GM19324 (cell line): Measurements from ENCODE around the gene DLGAP4.
"Not testable (repeated sequence)": the region's sequence is repeated elsewhere in the genome, so short reads cannot be mapped to it uniquely, and the experiment has no call there.

Experiments
- ATAC-seq: cut with Tn5 transposase; IDR thresholded peaks from one replicate; pipeline ENCODE4 v1.9.1; 2021; ENCODE audit warnings: mild to moderate bottlenecking, moderate library complexity; ENCODE audit not compliant: unreplicated experiment, low FRiP score

The DLGAP4 gene

GRCh38 chr20:36370991-36371790 is 65.1 kb downstream of the DLGAP4 start:
- no peak for ATAC-seq

GRCh38 chr20:36372666-36373065 is 66.5 kb downstream of the DLGAP4 start:
- no peak for ATAC-seq

- no peak for ATAC-seq
Observed at GRCh38 chr20:36373089-36373488, 67.0 kb downstream of the DLGAP4 start.

GRCh38 chr20:36374995-36375394 is 68.9 kb downstream of the DLGAP4 start:
- ATAC-seq = no peak

- no peak for ATAC-seq
Observed at GRCh38 chr20:36377348-36378326, 71.5 kb downstream of the DLGAP4 start.

GRCh38 chr20:36378686-36379085 is 72.5 kb downstream of the DLGAP4 start:
- ATAC-seq = no peak

- not testable (repeated sequence) for ATAC-seq
Observed at GRCh38 chr20:36379914-36380313, 73.8 kb downstream of the DLGAP4 start.

- no peak for ATAC-seq
Observed at GRCh38 chr20:36384022-36384619, 78.0 kb downstream of the DLGAP4 start.

GRCh38 chr20:36385503-36385902 is 79.4 kb downstream of the DLGAP4 start:
- no peak for ATAC-seq

- ATAC-seq = no peak
Observed at GRCh38 chr20:36386236-36386635, 80.1 kb downstream of the DLGAP4 start.

- no peak for ATAC-seq
Observed at GRCh38 chr20:36390269-36390668, 84.1 kb downstream of the DLGAP4 start.

GRCh38 chr20:36390719-36391415 is 84.7 kb downstream of the DLGAP4 start:
- no peak for ATAC-seq

GRCh38 chr20:36391456-36391855 is 85.3 kb downstream of the DLGAP4 start:
- no peak for ATAC-seq

- ATAC-seq = no peak
Observed at GRCh38 chr20:36391955-36392354, 85.8 kb downstream of the DLGAP4 start.

GRCh38 chr20:36392989-36393388 is 86.8 kb downstream of the DLGAP4 start:
- ATAC-seq = no peak

- ATAC-seq = no peak
Observed at GRCh38 chr20:36394340-36394965, 88.3 kb downstream of the DLGAP4 start.

GRCh38 chr20:36396340-36396739 is 90.2 kb downstream of the DLGAP4 start:
- ATAC-seq = no peak

GRCh38 chr20:36396847-36397630 is 90.9 kb downstream of the DLGAP4 start:
- ATAC-seq = no peak

- ATAC-seq = no peak
Observed at GRCh38 chr20:36398515-36398914, 92.4 kb downstream of the DLGAP4 start.
